PC-3 (cell line): ENCODE measurements around the gene ZFP62.

Experiments used
- CTCF ChIP-seq: fragments of 300-600 bp; sonication (generic); conservative IDR thresholded peaks from 2 replicates; pipeline ENCODE4 v1.5.1; 2017; ENCODE audit warnings: antibody characterized with exemption, low read depth, mild to moderate bottlenecking, low read length
- EZH2 ChIP-seq: fragments of 300-600 bp; sonication (generic); IDR thresholded peaks from one replicate; pipeline ENCODE4 v1.6.1; 2017; ENCODE audit warnings: antibody characterized with exemption, mild to moderate bottlenecking, low read length; ENCODE audit not compliant: unreplicated experiment
- EZH2phosphoT487 ChIP-seq: fragments of 300-600 bp; sonication (generic); IDR thresholded peaks from 2 replicates; pipeline ENCODE4 v1.6.1; 2018; ENCODE audit warnings: mild to moderate bottlenecking, antibody characterized with exemption, low read length, borderline replicate concordance

DNA sequence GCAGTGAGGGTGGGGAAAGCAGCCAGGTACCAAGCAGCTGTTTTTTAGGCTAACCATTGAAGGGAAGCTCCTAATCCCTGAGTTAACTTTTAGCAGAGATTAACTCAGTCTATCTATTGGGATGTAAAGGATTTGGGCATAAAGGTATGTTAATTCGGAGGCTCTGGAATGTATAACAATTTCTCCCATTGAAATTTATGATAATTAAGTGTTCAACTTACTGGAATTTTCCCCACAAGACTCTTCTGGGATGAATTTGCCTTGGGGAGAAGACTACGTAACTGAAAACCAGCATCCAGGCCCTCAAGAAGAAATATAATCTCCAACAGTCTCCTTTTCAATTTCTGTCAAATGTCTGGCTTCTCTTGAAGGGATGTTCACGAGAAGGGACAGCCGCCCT is 23.6 kb downstream of the ZFP62 start:
- TF ChIP-seq CTCF (no peak), EZH2 (no peak), EZH2phosphoT487 (no peak)
